GM18951 (cell line): ENCODE measurements around the gene CRLF1.

Experiments used
- POLR2A ChIP-seq: IDR thresholded peaks from 4 replicates; pipeline ENCODE4 v1.6.1; 2011; ENCODE audit warnings: mild to moderate bottlenecking; ENCODE audit not compliant: insufficient read length, insufficient read depth; ENCODE audit errors: extremely low read depth
- in situ Hi-C: fragments of 300-500 bp; cut with MboI; formaldehyde crosslinking; loops from one replicate; pipeline ENCODE4 v1.12.0; 2022; ENCODE audit warnings: low sequenced_read_pairs, mixed read lengths, inconsistent platforms; ENCODE audit not compliant: unreplicated experiment

The CRLF1 gene

DNA sequence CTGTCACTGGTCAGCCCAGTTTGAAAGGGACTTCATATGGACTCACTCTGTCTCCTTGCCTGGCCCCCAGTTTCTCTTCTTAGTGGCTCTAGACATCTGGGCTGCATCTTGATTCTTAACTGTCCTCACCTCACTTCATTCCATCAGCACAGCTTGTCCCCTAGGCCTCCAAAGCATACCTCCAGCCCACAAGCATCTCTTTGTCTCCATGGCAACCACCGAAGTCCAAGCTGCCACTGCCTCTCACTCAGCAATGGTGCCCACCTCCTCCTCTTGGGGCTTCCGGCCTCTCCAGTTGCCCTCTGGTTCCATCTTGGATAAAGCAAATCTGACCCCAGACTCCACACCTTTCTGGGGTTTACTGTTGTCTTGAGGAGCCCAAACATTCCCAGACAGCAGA, 20.3 kb upstream of the CRLF1 start:
- in situ Hi-C loops = no loop called here
- no peak for TF ChIP-seq POLR2A

DNA sequence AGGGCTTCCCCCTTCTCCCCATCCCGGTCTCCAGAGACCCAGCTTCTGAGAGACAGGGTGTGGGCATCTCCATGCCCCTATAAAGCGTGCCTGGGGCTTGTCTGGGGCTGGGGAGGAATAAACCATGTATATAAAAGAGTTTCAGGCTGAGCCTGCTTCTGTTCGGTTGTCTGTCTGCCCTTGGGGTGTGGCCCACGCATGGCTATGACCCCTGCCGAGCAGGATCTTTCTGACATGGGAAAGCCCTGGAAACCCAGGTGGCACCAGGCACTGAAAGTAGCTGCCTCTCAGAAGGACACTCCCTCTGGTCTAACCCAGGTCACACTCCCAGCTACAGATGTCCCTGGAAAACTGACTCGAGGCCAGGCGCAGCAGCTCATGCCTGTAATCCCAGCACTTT, 14.3 kb upstream of the CRLF1 start:
- TF ChIP-seq POLR2A = no peak
- in situ Hi-C loops = no loop called here

DNA sequence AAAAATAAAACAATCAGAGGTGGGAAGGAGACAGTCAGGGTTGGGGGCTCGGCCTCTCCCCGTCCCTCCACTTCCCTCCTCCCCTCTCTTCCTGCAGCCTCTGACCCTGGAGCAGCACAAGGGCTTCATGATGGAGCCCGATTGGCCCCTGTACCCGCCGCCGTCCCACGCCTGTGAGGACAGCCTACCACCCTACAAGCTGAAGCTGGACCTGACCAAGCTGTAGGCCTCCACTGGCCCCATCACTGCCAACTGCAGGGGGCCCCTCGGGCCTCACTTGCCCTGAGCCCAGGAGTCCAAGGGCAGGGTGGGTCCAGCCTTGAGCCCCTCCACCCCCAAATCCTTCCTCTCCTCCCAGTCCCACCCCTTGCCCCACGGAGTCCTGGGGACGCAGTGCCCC, 13.7 kb upstream of the CRLF1 start:
- in situ Hi-C loops = no loop called here

GRCh38 chr19:18618236-18618635, 11.6 kb upstream of the CRLF1 start:
- no peak for TF ChIP-seq POLR2A
- in situ Hi-C loops = no loop called here

More for the DNA sequence above, 13.7 kb upstream of the CRLF1 start:
- TF ChIP-seq POLR2A = no peak

- in situ Hi-C loops = no loop called here
- no peak for TF ChIP-seq POLR2A
These were observed 11.0 kb upstream of the CRLF1 start for GRCh38 chr19:18617562-18617961.

- TF ChIP-seq POLR2A = no peak
- in situ Hi-C loops = no loop called here
These were observed 9.4 kb upstream of the CRLF1 start for GRCh38 chr19:18616023-18616422.

GRCh38 chr19:18613589-18614234, 7.1 kb upstream of the CRLF1 start:
- in situ Hi-C loops = no loop called here
- TF ChIP-seq POLR2A = no peak

GRCh38 chr19:18612772-18613588, 6.4 kb upstream of the CRLF1 start, which contains the start of gene TMEM59L:
Gene TMEM59L (plus strand): TSS chr19:18612870. CDS start chr19:18612959, 89 bp downstream.
- TF ChIP-seq POLR2A = no peak
- in situ Hi-C loops = no loop called here

DNA sequence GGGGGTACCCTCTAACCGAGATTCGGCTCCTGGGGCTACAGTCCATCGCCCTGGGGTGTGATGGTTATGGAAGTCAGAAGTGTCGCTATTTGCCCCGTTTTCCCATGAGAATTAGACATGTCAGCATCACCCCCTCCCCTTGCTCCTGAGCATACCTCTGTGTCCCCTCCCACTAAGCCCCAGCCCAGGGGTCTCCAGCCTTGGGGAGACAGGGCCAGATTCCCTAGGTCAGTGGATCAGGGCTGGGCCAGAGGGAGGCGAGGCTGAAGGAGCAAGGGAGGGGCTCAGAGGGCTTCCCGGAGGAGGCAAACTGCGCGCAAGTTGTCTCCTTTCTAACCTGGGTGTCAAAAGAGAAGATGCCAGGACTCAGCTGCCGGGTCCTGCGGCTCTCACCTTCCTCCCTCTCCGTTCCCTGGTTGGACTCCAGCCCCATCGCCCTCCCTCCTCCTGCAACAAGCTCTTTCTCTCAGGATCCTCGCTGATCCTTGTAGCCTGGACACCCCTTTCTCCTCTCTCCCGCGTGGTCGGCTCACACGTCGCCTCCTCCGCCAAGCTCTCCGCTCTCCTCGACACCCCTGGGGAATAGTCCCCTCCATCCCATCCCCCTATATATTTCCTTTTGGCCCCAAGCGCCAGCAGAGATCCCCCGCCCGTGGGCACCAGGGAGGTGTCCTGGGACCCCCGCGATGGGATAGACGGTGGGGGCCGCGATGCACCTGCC, 5.6 kb upstream of the CRLF1 start:
- in situ Hi-C loops = no loop called here
- TF ChIP-seq POLR2A = no peak

DNA sequence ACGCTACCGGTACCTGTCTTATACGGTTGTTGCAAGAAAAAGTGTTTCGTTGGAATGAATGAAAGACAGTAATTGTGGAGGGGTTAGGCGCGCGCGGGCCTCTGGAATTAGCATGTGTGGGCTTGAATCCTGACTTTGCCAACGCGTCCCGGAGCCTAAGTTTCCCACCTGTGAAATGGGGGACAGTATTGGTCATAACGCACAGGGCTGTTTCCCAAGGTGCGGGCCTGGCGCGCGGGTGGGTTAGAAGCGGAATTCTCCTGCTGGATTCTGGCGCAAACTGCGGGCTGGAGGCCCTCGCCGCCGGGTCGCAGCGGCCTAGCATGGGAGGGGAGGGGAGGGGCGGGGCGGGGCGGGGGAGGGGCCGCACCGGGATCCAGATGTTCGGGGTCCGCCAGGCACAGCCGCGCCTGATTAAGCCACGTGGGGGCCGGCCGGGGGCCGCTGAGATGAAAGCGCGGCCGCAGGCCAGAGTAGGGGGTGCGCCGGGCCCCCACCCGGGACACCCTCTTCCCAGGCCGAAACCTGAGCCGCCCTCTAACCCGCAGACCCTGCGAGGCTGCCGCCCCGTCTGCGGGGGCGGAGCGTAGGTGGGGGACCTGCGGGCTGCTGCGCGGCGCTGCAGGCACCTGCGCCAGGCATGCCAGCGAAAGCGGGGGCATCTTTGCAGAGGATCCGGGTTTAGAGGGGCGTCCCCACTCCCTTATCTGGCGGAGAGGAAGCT, 4.9 kb upstream of the CRLF1 start:
- in situ Hi-C loops = no loop called here
- TF ChIP-seq POLR2A = no peak

GRCh38 chr19:18610556-18611326, 4.1 kb upstream of the CRLF1 start:
- in situ Hi-C loops = no loop called here
- TF ChIP-seq POLR2A = no peak

DNA sequence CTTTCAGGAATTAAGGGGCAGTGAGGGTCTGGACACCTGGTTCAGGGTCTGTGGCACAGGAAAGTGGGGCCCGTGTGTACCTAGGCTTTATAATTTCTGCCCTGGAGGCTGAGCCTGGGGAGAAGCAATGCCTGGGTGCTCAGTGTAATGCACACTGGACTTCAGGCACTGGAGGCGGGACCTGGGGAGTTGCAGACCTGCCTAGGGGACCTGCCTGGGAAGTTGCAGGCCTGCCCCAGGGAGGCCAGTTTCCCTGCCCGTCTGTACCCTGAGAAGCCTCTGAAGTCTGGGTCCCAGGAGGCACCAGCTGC, 3.6 kb upstream of the CRLF1 start:
- in situ Hi-C loops = no loop called here
- no peak for TF ChIP-seq POLR2A
